Testis (tissue), 2 donors: ENCODE results near the gene TIAM1.

Experiments used
- CTCF ChIP-seq, 3 experiments: fragments of 450-650 bp in 2 of 3; fragments of 200-600 bp in 1 of 3; sonication (generic) in 1 of 3; IDR thresholded peaks; one replicate each; pipeline ENCODE4 v1.5.1; 2016 to 2019; ENCODE audit warnings: antibody characterized with exemption in 3 of 3, mild to moderate bottlenecking in 2 of 3, moderate library complexity in 1 of 3
- POLR2A ChIP-seq: fragments of 450-650 bp; IDR thresholded peaks from one replicate; pipeline ENCODE4 v1.6.1; 2017; ENCODE audit warnings: antibody characterized with exemption, mild to moderate bottlenecking, moderate library complexity

- TF ChIP-seq CTCF (IDR thresholded peaks at IDR 0.05) (no peak), POLR2A (no peak)
Observed at GRCh38 chr21:31337086-31337485, 7.0 kb downstream of the TIAM1 start.
